GM21390 (cell line): ENCODE measurements around the gene CCL21.
A peak's percentile ranks its signal among the peaks of the same experiment; 100 is the strongest.

Source experiments
- ATAC-seq: cut with Tn5 transposase; IDR thresholded peaks from one replicate; pipeline ENCODE4 v1.9.1; 2021; ENCODE audit not compliant: unreplicated experiment

Gene CCL21

GRCh38 chr9:34709196-34709978 is 549 bp downstream of the CCL21 start:
- no peak for ATAC-seq

GRCh38 chr9:34707130-34707529 is 2.8 kb downstream of the CCL21 start:
- no peak for ATAC-seq

- peak; percentile 75 for ATAC-seq
Measured at GRCh38 chr9:34701769-34702736, 7.9 kb downstream of the CCL21 start.

DNA sequence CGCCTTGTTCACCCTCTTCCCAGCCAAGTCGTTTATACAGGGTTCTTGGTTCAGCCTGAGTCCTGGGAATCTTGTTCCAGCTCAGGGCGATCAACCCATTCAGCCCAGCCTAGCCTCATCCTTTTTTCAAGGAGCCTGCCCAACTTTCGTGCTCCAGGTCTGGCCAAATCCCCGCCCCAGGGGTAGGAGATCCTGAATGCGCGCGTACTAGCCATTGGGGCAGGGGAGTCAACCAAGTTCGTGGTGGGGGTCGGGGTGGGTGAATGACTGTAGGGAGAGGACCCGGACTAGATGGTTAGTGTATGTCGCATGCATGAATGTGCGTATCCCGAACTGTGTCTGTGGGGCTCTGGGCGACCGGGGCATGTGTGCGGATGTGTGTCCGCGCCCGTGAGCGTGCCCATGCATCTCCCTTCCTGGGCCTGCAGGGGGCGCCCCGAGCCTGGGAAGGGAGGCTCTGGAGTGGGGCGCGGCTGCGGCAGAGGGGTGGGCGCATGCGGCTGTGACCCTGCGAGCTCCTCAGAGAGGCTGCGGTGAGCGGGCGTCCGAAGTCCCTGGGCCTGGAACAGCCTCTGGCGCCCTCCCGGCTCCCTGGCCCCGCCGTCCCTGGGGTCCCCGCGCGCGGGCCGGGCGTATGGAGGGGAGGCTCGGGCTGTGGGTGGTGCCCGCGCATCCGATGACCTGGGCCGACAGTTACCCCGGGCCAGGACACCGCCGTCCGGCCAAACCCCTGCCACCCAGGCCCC is 8.7 kb downstream of the CCL21 start:
- ATAC-seq = peak; percentile 72

DNA sequence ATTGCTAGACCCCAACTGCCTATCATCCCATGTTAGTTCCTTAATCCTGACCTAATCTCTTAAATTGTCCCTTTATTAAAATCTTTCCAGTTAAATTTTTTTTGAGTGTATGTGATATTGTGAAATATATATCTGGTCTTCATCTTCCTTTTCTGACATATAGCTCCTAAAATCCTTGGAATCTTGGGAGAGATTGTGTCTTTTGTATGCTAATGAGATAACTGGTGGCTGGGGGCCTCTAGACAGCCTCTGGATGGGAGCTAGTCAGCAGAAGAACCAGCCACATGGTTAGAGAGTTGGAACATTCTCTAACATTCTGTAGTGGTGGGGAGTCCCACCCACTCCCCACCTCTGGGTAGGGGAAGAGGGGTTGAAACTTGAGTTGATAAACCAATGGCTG is 15.1 kb downstream of the CCL21 start:
- ATAC-seq = no peak

- ATAC-seq = no peak
Measured at GRCh38 chr9:34693560-34693959, 16.4 kb downstream of the CCL21 start.

DNA sequence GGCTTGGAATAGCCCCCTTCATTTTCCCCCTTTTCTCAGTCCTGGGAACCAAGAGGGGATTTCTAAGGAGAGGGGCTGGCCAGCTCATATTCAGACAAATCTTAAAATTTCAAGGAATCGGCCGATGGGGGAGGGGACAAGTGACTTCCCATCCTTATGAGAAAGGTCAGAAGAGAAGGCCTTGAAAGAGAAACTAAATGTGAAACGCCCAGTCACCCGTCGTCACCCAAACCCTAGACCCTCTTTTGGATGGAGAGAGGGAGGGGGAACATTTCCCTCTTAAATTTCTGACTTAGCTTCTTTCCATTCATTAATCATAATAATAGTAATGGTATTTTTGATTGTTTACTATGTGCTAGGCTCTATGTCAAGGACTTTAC is 18.0 kb downstream of the CCL21 start:
- ATAC-seq = no peak

DNA sequence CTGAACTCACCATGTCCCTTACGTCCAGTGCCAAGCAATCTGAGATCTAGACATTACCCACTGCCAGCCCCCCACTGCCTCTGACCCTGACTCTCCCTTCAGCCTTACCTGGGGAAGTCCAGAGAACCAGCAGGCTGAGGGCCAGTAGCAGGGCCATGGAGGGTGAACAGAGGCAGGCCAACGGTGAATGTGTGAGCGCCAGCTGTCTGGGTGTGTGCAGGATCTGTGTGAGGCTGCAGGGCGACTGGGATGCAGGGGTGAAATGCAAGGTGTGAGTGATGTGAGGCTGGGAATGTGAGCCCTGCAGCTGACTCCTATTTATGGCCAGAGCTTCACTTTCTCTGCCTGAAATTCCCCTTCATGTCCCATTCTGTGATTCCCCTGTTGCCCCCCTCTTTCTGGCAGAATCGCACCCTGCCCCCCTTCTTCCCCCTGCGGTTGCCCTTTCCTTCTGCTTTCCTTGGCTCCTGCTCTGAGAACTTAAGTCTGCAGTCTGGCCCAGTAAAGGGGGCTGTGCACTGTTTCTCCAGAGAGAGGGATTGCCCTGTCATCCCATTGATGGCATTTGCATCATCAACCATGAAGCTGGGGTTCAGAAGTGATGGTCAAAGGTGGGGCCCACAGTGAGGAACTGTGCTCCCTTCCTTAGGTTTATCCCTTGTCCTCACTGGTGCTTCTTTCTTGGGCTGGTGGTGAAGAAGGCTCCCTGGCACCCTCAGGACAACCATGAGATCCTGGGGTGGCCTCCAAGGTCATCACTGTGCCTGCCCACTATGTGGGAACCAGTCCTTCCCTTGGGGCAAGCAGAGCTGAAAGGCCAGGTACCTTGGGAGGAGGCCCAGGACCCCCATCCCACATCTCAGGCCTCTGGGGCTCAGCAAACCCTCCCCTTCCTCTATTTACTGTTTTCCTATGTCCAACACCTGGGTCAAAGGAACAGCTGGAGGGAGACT is 18.7 kb downstream of the CCL21 start, which contains the start of gene CCL19:
TSS of gene CCL19 (minus strand) at position 294 of the 953 bp plus-strand sequence. CDS start at position 157, 137 bp downstream.
- ATAC-seq = no peak

DNA sequence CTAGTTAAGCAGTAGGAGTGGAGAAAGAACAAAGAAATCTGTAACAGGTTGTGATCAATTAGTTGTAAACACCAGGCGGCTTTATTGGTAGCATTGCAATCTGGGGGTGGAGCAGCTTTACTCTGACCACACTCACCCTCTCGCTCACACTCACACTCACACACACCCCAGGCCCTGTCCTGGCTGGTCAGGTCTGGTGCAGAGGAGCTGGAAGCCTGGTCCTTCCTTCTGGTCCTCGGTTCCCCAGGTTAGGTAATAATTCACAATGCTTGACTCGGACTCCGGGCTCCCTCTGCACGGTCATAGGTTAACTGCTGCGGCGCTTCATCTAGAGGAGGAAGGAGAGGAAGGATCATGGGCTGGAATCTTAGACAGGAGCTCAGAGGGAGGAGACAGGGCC is 20.4 kb downstream of the CCL21 start:
- ATAC-seq = no peak

DNA sequence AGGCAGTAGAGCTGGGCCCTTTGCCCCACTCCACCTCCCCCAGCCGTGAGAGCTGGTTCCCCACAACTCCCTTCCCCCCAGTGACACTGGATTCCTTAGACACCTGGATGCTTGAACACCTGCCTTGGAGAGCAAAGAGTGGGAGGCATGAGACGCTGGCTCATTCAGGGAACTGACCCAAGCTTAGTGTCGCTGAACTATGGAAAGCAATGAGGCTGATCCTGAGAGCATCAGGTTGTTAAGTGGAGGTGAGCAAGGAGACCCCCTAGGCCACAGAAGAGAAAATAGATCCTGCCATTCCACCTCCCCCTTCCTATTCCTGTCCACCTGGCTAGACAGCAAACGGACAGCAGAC is 20.8 kb downstream of the CCL21 start:
- ATAC-seq = no peak

DNA sequence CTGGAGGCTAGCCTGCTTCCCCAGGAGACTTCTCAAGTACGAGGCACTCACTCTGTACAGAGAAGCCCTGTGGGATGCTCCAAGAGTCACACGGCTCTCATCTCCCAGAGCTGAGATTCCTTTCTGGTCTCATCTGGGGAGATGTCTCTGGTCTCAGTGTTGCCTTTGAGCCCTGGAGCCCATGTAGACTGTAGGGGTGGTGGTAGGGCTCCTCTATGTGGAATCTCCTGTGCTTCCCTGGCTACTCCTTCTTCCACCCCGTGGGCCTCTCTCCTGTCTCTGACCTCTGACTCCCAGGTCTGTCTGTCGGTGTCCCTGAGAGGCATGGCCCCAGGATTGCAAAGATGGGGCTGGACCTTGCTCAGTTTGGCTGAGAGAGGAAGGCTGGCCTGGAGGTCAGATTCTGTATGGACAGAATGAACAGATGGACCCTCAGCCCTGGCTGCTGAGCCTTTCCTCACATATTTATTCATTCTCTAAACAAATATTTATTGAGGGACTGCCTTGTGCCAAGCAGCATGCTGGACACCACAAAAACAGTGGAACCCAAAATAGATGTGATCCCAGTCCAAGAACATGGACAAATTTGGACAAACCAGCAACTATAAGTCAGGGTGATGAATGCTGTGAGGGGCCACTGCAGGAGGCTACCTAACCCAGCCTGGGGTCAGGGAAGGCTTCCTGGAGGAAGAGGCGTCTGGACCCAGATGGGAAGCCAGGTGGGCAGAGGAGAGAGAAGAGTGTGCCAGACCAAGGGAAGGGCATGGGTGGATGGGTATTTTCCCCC is 21.4 kb downstream of the CCL21 start:
- no peak for ATAC-seq

DNA sequence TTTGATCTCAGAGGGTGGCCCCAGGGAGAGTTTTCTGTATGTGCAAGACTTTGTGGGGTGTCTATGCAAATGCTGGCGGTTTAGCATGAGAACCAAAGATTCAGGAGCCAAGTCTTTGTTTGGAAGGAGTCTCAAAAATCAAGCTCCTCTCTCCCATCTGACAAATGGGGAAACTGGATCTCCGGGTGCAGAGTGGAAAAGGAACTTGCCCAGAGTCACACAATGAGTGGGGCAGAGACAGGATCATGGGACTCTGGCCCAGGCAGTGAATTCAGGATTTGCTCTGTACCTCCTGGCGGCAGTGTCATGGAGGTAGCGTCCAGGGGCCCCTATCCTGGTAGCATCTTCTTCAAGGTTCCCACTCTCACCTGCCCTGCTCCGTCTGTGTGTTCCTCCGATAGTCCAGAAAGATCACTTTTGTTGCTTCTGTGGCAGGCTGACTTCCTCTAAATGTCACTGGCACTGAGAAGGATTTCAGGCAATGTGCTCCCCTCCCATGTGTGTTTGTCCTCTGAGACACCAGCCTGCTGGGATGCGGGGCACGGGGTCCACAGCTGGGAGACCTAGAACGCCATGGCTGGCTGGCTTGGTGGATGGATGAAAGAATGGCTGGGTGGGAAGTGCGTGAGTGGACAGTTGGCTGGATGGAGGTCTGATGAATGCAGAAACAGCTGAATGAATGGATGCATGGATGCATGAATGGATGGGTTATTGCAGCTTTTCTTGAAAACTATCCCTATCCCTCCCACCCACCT is 22.5 kb downstream of the CCL21 start:
- no peak for ATAC-seq

DNA sequence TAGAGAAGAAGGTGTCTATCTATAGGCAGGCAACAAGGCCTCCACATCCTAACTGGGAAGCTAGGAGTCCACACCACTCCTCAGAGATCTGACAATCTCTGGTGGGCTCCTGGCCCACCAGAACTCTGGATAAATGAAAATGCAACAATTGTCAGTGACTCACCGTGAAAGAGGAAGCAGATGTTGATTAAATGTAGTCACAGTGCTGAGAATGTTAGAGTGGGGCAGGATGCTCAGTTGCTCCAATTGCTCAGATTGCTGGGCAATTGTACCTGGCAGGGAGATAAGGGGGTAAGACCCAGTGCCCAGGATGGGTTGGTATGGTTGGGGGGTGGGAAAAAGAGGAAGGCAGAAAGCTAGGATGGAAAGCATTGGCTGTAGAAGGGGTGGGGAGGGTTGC is 23.2 kb downstream of the CCL21 start:
- ATAC-seq = no peak

- no peak for ATAC-seq
Measured at GRCh38 chr9:34686231-34686630, 23.7 kb downstream of the CCL21 start.

- ATAC-seq = no peak
Measured at GRCh38 chr9:34685591-34685990, 24.3 kb downstream of the CCL21 start.

GRCh38 chr9:34684816-34685215 is 25.1 kb downstream of the CCL21 start:
- no peak for ATAC-seq

- no peak for ATAC-seq
Measured at GRCh38 chr9:34684145-34684544, 25.8 kb downstream of the CCL21 start.

DNA sequence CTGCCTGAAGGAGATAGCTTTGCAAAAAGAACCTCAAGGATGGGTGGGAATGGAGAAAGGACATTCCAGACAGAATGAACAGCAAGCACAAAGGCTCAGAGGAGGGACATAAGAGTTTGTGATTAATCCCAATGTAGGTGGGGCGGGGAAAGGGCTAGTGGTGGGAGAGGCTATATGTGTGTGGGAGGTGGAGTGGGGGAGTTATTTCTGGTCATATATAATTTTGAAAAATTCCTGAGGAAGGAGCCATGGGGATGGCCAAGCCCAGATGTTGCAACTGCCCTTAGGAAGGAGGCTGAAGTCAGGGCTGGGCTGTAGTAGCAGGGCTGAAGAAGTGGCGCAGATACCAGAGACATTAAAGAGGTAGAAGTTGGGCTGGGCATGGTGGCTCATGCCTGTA is 34.1 kb downstream of the CCL21 start:
- ATAC-seq = no peak
